Stimulated activated CD8-positive, alpha-beta memory T cell treated with anti-CD3 and anti-CD28 coated beads, Interleukin-4, amount 100 ng/mL, for 4 hours (primary cell): ENCODE results near the gene ISLR.

Experiments
- DNase-seq, 2 donors: peaks; one replicate each; pipeline ENCODE4 v3.0.0-alpha.2; 2020; ENCODE audit warnings: low read depth in 2 of 2, low spot score in 1 of 2

ISLR gene, protein sequence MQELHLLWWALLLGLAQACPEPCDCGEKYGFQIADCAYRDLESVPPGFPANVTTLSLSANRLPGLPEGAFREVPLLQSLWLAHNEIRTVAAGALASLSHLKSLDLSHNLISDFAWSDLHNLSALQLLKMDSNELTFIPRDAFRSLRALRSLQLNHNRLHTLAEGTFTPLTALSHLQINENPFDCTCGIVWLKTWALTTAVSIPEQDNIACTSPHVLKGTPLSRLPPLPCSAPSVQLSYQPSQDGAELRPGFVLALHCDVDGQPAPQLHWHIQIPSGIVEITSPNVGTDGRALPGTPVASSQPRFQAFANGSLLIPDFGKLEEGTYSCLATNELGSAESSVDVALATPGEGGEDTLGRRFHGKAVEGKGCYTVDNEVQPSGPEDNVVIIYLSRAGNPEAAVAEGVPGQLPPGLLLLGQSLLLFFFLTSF

DNA sequence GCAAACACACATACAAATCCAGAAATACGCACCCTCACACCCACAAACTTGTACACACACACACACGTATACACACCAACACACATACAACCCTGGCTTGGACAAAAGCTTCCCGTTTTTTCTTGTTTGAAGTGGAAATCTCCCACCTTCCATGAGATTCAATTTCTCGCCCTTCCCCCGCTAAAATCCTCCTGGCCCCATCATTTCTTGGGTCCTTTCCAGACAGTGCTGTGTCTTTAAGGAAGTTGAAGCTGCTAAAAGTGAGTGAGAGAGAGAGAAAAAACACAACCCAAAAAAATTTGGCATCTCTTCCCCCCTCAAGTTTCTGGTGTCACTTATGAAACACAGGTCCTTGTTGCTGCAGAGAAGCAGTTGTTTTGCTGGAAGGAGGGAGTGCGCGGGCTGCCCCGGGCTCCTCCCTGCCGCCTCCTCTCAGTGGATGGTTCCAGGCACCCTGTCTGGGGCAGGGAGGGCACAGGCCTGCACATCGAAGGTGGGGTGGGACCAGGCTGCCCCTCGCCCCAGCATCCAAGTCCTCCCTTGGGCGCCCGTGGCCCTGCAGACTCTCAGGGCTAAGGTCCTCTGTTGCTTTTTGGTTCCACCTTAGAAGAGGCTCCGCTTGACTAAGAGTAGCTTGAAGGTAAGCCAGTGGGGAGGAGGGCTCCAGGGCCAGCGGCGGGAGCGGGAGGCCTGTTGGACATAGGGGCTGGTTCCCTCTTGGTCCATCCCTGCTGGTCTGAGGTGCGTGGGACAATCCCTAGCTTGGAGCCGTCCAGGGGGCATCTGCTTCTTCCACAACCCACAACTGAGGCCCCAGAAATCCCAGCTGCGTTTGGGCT, at the start of gene ISLR:
Gene ISLR (plus strand): TSS at position 331 of the 839 bp plus-strand sequence. CDS start 1,149 bp downstream, outside the sequence.
- no peak for DNase-seq

DNA sequence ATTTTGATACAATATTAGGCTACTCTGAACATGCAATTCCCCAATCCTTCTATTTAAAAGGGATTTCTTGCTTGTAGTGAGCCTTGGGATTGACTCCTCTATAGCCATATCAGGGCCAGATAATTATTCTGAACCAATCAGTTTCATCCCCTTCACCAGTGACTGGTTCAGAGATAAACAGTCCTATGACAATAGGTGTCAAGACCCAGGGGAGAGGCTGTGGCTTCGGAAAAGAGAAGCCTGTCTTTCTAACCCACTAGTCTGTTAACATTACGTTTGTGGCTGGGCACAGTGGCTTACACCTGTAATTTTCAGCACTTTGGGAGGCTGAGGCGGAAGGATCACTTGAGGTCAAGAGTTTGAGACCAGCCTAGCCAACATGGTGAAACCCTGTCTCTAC, 49.3 kb upstream of the ISLR start:
- no peak for DNase-seq

DNA sequence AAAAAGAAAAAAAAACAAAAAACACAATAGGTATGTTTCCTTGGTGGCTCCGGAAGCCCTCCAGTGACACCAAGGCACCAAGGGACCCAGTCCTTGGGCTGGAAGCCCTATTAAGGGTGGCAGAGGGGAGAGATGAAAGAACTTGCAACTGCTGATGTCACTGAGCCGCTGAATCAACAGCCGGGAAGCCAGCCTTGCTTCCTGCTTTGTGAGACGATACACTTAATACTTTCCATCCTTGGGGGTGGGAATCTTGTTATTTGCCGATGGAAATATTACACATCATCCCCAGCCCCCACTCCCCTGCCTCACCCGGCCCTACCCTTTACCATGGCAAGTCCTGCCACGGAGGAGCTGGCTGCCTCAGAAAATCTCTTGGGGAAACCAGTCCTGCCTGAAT, 48.8 kb upstream of the ISLR start:
- DNase-seq, result no peak

DNA sequence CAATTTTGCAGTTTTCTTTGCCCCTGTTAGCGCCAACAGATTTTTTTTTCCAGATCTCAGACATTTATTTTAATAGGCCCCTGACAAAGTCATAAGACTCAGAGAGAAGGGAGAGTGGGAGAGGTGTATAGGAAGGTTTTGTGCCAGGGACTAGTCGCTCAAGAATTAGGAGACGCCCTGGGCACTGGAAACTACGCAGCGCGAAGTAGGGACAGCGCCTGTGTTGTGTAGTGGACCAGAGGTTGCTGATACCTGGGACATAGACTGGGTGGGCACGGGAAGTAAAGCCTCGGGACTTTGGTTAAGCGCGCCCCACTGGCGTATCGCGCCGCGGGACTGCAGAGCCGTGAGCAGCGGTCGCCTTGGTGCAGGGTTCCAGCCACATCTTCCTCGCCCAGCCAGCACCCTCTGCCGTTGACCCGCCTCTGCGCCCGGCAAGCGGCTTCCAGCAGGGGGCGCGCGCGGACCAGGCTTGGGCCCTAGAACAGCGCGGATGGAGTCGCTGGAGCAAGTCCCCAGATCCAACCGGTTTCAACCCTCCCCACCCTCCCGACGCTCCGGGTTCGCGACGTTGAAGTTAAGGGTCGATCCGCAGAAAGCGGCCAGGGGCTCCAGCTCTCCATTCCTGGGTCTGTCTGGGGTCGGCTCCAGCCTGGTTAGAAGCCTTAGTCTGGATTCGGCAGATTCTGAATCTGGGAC, 46.1 kb upstream of the ISLR start:
- peak; percentile 46 to 73 for DNase-seq

DNA sequence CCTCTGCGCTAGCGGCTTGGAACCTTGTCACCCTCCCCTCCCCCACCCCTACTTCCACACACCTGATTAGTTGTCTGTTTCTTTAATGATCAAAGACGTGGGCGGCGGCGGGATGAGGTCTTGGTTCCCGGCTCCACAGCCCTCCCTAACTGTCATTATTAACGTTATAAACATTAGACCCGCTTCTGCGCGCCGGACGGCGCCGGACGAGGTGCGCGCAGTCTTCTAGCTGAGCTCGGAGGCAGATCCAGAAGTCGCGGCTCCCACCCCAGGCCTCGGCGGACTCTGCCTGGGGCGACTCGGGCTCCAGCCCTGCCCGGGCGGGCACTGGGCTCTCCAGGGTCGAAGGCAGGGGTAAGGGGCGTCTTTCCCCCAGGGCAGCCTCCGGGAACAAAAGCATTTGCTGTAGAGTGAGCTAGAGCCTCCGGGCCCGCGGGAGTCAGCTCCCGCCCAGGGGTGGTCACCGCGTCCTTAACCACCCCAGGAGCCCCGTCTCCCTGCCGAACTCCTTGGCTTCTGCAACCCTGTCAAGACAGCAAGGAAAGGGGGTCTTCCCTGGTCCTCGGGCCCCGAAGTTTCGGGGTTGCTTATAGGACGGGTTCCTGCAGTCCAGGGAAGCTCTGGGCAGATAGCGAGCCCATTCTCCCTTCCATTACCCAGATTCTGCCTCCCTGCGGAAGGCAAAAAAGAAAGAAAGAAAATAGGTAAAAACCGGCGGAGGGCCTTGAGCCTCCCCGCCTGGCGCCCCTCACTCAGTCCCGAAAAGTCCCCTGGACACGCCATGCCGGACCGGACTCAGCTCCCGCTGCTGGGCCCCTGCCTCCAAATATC, 45.3 kb upstream of the ISLR start:
- DNase-seq, result no peak

DNA sequence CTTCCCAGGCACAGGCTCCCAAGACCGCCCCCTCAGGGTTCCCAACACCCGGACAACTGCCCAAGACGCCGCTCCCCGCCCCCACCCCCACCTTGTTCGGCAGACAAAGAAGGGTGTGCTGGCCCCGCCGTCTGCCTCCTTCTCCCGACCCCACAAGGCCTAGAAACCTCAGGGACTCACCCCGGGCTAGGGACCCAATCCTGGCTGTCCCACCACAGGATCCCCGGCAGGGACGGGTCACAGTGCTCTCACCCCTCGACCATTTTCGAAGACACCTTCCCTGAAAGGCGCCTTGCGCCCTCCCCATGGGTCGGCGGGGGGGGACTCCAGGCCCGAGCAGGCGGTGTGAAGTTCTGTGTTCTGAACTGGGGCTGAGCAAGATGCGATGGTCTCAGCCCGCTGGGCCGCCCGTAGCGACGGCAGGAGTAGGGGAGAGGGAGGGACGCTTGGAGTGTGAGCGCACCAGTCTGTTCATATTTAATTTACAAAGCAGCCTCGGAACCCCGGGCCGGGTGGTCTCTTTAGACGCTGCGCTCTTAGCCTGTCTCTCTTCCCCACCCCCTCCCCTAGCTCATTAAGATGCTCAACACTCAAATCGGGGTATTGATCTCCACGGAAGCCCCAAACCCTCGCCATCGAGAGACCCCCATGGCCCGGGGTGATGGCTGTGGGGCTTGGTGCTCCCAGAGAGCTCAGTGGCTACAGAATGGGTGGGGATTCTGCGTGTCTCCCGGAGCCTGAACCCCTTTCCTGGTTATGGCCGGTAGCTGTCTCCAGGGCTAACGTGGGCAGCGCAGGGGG, 44.5 kb upstream of the ISLR start:
- no peak for DNase-seq

DNA sequence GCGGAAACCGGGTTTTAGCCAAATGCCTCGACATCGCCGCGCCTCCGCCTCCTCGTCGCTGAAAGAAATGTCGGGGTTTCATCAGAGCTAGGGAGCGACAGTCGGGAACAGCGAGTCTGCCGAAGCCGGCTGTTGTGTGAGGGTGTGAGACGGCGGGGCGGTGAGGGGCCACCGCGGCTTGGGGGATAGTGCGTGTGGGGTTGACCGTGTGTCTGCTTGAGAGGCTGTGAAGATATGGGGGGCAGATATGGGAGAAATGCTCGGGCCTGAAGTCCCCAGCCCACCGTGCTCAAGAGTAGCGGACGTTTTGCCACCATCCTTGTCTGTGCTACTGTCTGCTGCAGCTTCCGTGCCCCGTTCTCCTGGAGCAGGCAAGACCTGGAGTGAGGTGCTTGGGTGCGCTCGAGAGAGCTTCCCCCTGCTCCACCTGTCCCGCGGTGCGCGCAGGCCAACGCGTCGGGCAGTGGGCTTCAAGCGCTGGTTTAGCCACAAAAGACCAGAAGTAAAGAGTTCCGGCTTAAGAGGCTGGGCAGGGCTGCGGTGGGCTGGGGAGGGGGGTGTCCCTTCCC, 43.8 kb upstream of the ISLR start:
- no peak for DNase-seq

DNA sequence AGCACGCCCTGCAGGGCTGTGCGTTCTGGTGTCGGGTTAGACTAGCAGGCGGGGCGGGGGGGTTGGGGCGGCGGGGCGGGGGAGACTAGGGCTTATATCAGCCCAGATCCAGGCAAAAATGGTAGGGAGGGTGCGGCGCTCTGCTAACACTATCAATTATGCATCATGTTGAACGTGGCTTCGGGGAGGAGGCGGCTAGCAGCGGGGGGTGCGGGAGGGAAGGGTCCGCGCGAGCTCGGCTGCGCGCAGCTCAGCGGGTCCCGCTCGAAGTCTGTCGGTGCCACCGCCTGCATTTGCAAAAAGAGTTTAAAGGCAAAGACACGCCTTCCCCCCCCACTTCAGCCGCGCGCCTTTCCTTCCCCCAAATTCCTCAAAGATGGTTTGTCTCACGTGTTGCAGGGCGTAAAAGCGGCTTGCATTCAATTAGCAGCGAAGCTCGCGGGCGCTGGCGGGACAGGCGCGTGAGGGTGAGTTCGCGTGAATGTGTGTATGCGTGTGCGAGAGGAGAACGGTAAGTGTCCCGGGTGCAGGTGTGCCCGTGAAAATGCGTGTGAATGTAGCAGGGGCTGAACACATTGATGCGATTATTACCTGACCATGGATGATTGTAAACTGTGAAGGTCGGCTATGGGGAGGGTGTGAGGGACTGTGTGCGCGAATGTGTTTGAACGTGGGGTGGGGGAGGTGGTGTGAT, 43.2 kb upstream of the ISLR start, which contains the start of gene ISLR2:
Gene ISLR2 (plus strand): TSS at position 432 of the 694 bp plus-strand sequence. CDS start 2,169 bp downstream, outside the sequence.
- no peak for DNase-seq

DNA sequence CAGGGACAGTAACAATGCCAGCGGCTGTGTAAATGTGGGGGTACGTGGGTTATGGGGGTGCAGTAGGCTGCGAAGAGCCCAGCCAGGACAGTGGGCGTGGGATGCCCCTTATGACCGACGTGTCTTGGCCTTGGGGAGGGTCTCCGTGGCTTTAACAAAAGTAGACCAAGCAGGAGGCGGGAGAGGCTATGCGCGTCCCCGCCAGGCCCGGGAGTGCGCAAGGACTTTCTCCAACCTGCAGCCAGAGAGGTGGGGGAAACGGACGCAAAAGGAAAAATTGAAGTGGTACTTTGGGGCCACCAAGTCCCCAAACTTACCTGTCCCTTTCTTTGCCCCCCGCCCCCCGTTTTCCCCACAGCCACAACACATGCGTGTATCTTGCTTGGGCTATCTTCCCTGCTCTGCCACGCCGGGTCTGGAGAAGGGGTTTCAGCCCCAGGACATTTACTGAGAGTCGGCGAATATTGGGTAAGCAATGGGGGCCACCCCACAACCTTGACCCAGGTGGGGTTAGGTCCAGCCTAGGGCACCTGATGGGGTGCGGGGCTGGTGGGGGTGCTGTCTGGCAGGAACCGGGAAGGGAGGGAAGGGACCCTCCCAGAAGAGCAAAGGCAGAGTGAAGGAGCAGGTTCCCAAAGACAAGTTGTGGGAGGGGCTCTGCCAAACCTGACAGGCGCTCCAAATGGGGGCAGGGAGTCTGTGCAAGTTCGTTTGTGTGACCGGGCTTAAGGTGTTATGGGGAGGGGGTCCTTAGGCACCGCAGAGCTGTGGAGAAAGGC, 42.5 kb upstream of the ISLR start:
- DNase-seq, result no peak

DNA sequence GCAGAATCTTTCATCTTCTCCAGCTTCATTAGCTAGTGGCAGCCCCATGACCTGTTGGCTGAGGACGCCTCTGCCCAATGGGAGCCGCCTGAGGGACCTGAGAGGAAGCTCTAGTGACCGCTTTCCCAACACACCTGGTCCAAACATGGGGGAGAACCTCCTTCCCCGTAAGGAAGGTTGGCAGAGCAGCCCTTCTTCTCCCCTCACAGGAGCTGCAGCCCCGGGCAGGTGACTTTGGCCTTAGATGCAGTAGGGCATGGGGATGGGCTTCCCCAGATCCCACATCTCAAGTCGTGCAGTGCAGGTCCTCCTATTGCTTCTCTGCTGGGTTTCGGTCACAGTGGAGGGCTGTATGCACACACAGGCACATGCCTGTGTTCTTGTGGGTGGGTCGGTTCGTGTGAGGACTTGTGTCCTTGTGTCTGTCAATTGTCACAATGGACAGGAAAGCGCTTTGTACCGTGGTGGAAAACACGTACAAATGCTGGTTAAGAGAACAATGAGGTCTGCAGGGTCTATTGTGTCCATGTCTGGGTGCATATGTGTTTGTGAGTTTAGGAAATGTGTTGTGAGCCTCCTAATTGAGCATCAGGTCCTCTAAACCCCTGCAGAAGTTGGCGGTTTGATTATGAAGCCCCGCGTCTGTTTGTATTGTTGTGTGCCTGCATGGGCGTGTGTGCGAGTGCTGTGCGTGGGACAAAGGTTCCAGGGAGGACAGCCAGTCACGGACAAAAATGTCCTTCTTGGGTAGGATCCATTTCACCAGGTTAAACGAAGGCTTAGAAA, 41.7 kb upstream of the ISLR start:
- DNase-seq, result no peak

DNA sequence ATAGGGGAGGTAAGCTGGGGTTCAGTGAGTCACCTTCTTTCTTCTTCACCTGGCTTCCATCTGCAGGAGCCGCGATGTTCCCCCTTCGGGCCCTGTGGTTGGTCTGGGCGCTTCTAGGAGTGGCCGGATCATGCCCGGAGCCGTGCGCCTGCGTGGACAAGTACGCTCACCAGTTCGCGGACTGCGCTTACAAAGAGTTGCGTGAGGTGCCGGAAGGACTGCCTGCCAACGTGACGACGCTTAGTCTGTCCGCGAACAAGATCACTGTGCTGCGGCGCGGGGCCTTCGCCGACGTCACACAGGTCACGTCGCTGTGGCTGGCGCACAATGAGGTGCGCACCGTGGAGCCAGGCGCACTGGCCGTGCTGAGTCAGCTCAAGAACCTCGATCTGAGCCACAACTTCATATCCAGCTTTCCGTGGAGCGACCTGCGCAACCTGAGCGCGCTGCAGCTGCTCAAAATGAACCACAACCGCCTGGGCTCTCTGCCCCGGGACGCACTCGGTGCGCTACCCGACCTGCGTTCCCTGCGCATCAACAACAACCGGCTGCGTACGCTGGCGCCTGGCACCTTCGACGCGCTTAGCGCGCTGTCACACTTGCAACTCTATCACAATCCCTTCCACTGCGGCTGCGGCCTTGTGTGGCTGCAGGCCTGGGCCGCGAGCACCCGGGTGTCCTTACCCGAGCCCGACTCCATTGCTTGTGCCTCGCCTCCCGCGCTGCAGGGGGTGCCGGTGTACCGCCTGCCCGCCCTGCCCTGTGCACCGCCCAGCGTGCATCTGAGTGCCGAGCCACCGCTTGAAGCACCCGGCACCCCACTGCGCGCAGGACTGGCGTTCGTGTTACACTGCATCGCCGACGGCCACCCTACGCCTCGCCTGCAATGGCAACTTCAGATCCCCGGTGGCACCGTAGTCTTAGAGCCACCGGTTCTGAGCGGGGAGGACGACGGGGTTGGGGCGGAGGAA, 40.5 kb upstream of the ISLR start:
- DNase-seq, result no peak

DNA sequence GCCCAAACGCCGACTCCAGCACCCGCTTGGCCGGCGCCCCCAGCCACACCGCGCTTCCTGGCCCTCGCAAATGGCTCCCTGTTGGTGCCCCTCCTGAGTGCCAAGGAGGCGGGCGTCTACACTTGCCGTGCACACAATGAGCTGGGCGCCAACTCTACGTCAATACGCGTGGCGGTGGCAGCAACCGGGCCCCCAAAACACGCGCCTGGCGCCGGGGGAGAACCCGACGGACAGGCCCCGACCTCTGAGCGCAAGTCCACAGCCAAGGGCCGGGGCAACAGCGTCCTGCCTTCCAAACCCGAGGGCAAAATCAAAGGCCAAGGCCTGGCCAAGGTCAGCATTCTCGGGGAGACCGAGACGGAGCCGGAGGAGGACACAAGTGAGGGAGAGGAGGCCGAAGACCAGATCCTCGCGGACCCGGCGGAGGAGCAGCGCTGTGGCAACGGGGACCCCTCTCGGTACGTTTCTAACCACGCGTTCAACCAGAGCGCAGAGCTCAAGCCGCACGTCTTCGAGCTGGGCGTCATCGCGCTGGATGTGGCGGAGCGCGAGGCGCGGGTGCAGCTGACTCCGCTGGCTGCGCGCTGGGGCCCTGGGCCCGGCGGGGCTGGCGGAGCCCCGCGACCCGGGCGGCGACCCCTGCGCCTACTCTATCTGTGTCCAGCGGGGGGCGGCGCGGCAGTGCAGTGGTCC, 39.7 kb upstream of the ISLR start:
- DNase-seq, result no peak

DNA sequence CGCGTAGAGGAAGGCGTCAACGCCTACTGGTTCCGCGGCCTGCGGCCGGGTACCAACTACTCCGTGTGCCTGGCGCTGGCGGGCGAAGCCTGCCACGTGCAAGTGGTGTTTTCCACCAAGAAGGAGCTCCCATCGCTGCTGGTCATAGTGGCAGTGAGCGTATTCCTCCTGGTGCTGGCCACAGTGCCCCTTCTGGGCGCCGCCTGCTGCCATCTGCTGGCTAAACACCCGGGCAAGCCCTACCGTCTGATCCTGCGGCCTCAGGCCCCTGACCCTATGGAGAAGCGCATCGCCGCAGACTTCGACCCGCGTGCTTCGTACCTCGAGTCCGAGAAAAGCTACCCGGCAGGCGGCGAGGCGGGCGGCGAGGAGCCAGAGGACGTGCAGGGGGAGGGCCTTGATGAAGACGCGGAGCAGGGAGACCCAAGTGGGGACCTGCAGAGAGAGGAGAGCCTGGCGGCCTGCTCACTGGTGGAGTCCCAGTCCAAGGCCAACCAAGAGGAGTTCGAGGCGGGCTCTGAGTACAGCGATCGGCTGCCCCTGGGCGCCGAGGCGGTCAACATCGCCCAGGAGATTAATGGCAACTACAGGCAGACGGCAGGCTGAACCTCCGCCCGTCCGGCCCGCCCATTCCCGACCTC, 39.0 kb upstream of the ISLR start:
- no peak for DNase-seq

DNA sequence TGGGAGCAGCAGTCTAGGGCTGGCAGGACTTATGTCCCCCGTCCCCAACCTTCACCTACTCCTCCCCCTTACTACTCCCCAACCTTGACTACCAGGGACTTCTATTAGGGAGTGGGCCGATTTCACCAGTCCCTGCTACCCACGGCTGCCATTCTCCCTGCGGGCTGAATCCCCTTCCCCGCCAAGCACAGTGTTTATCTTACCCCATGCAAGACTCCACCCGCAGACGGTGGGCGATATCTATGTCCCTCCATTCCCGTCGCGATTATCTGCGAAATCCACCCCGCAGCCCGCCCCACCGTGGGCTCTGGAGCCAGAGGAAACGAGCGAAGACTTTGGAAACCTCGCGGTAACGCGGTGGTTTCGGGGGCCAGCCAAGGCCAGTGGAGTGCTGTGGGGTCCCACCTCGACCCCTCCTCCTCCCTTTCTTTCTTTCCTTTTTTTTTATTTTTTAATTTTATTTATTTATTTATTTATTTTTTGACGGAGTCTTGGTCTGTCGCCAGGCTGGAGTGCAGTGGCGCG, 38.4 kb upstream of the ISLR start:
- no peak for DNase-seq

DNA sequence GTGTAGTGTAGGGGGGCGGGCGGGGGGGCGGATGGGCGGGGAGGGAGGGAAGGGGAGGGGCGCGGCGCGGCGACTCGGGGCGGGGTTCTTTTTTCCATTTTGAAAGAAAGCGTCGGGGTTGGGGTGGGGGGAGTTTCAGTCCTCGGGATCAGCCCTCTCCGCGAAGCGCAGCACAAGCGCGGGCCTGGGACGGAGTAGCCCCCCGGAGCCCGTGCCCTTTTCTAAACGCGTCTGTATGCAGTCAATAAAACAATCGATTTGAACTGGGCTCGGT, 37.0 kb upstream of the ISLR start:
- no peak for DNase-seq
